ENCODE results near the gene ABI3.

Gene ABI3

GRCh38 chr17:49254066-49254465 lies 43.6 kb downstream of the ABI3 start:
- TF ChIP-seq POLR2AphosphoS5 (IDR thresholded peaks at IDR 0.05; ENCODE audit: low read depth, low read length) (no peak), REST (IDR thresholded peaks at IDR 0.05; ENCODE audit: insufficient read depth in 1 of 2, low read depth in 2 of 2, low read length in 2 of 2) (no peak), TAF1 (IDR thresholded peaks at IDR 0.05; ENCODE audit: borderline replicate concordance, insufficient read depth, low read length) (no peak), FOXP2 (optimal IDR thresholded peaks at IDR 0.05; ENCODE audit: borderline replicate concordance, extremely low read depth, extremely low read length, insufficient read depth) (no peak), SIN3A (IDR thresholded peaks at IDR 0.05; ENCODE audit: borderline replicate concordance, insufficient read depth, low read length) (no peak)

GRCh38 chr17:49255125-49255524 lies 44.6 kb downstream of the ABI3 start:
- no peak for TF ChIP-seq POLR2AphosphoS5 (IDR thresholded peaks at IDR 0.05; ENCODE audit: low read depth, low read length)
- TF ChIP-seq TAF1 (IDR thresholded peaks at IDR 0.05; ENCODE audit: borderline replicate concordance, insufficient read depth, low read length) = no peak
- TF ChIP-seq SIN3A (IDR thresholded peaks at IDR 0.05; ENCODE audit: borderline replicate concordance, insufficient read depth, low read length) = no peak
- no peak for TF ChIP-seq REST (IDR thresholded peaks at IDR 0.05; ENCODE audit: insufficient read depth in 1 of 2, low read depth in 2 of 2, low read length in 2 of 2)
- no peak for TF ChIP-seq FOXP2 (optimal IDR thresholded peaks at IDR 0.05; ENCODE audit: borderline replicate concordance, extremely low read depth, extremely low read length, insufficient read depth)

- TF ChIP-seq REST (IDR thresholded peaks at IDR 0.05; ENCODE audit: insufficient read depth in 1 of 2, low read depth in 2 of 2, low read length in 2 of 2) (no peak), TAF1 (IDR thresholded peaks at IDR 0.05; ENCODE audit: borderline replicate concordance, insufficient read depth, low read length) (no peak), SIN3A (IDR thresholded peaks at IDR 0.05; ENCODE audit: borderline replicate concordance, insufficient read depth, low read length) (no peak), FOXP2 (optimal IDR thresholded peaks at IDR 0.05; ENCODE audit: borderline replicate concordance, extremely low read depth, extremely low read length, insufficient read depth) (no peak), POLR2AphosphoS5 (IDR thresholded peaks at IDR 0.05; ENCODE audit: low read depth, low read length) (no peak)
Observed at GRCh38 chr17:49258394-49258793, 47.9 kb downstream of the ABI3 start.

GRCh38 chr17:49259663-49260010 lies 49.1 kb downstream of the ABI3 start:
- TF ChIP-seq TAF1 (IDR thresholded peaks at IDR 0.05; ENCODE audit: borderline replicate concordance, insufficient read depth, low read length) = no peak
- no peak for TF ChIP-seq POLR2AphosphoS5 (IDR thresholded peaks at IDR 0.05; ENCODE audit: low read depth, low read length)
- no peak for TF ChIP-seq SIN3A (IDR thresholded peaks at IDR 0.05; ENCODE audit: borderline replicate concordance, insufficient read depth, low read length)
- TF ChIP-seq REST (IDR thresholded peaks at IDR 0.05; ENCODE audit: insufficient read depth in 1 of 2, low read depth in 2 of 2, low read length in 2 of 2) = no peak
- TF ChIP-seq FOXP2 (optimal IDR thresholded peaks at IDR 0.05; ENCODE audit: borderline replicate concordance, extremely low read depth, extremely low read length, insufficient read depth) = no peak
